ENCODE measurements around the gene PPFIBP2.
"Not testable (repeated sequence)": the region's sequence is repeated elsewhere in the genome, so short reads cannot be mapped to it uniquely, and the experiment has no call there.

The PPFIBP2 gene

GRCh38 chr11:7499081-7499480 lies 14.7 kb upstream of the PPFIBP2 start:
- no peak for DNase-seq (ENCODE audit: low spot score)

GRCh38 chr11:7500251-7500650 lies 13.5 kb upstream of the PPFIBP2 start:
- no peak for DNase-seq (ENCODE audit: low spot score)

GRCh38 chr11:7501251-7501650 lies 12.5 kb upstream of the PPFIBP2 start:
- DNase-seq (ENCODE audit: low spot score): no peak

GRCh38 chr11:7501894-7502293 lies 11.9 kb upstream of the PPFIBP2 start:
- DNase-seq (ENCODE audit: low spot score): no peak

- no peak for DNase-seq (ENCODE audit: low spot score)
Measured at GRCh38 chr11:7506243-7506642, 7.6 kb upstream of the PPFIBP2 start.

- DNase-seq (ENCODE audit: low spot score): no peak
Measured at GRCh38 chr11:7508087-7508486, 5.7 kb upstream of the PPFIBP2 start.

GRCh38 chr11:7509966-7510365 lies 3.8 kb upstream of the PPFIBP2 start:
- no peak for DNase-seq (ENCODE audit: low spot score)

- peak; percentile 54 for DNase-seq (ENCODE audit: low spot score)
Measured at GRCh38 chr11:7511401-7511800, 2.4 kb upstream of the PPFIBP2 start.

- DNase-seq (ENCODE audit: low spot score): peak; percentile 93
Measured at GRCh38 chr11:7512525-7513233, 1.1 kb upstream of the PPFIBP2 start.

GRCh38 chr11:7514099-7514591 lies 346 bp downstream of the PPFIBP2 start:
- DNase-seq (ENCODE audit: low spot score): peak; percentile 56

GRCh38 chr11:7515447-7515886 lies 1.7 kb downstream of the PPFIBP2 start:
- DNase-seq (ENCODE audit: low spot score): peak; percentile 31

- DNase-seq (ENCODE audit: low spot score): peak; percentile 88
Measured at GRCh38 chr11:7516475-7516874, 2.7 kb downstream of the PPFIBP2 start.

GRCh38 chr11:7517743-7518142 lies 3.9 kb downstream of the PPFIBP2 start:
- not testable (repeated sequence) for DNase-seq (ENCODE audit: low spot score)

GRCh38 chr11:7518811-7519562 lies 5.2 kb downstream of the PPFIBP2 start:
- DNase-seq (ENCODE audit: low spot score): no peak

GRCh38 chr11:7520011-7520942 lies 6.5 kb downstream of the PPFIBP2 start:
- peak; percentile 71 for DNase-seq (ENCODE audit: low spot score)

- DNase-seq (ENCODE audit: low spot score): peak; percentile 84
Measured at GRCh38 chr11:7520981-7521487, 7.2 kb downstream of the PPFIBP2 start.

GRCh38 chr11:7522121-7522520 lies 8.3 kb downstream of the PPFIBP2 start:
- no peak for DNase-seq (ENCODE audit: low spot score)

GRCh38 chr11:7522546-7522945 lies 8.7 kb downstream of the PPFIBP2 start:
- no peak for DNase-seq (ENCODE audit: low spot score)

GRCh38 chr11:7523416-7524210 lies 9.8 kb downstream of the PPFIBP2 start:
- DNase-seq (ENCODE audit: low spot score): no peak

GRCh38 chr11:7524462-7525235 lies 10.8 kb downstream of the PPFIBP2 start:
- DNase-seq (ENCODE audit: low spot score): peak; percentile 38
